ENCODE data around the gene PBX1.

Gene PBX1

GRCh38 chr1:164563721-164564360 is 4.9 kb downstream of the PBX1 start:
- no peak for DNase-seq (ENCODE audit: low read depth)

- no peak for DNase-seq (ENCODE audit: low read depth)
These were observed 5.4 kb downstream of the PBX1 start for GRCh38 chr1:164564378-164564777.

GRCh38 chr1:164565357-164565756 is 6.4 kb downstream of the PBX1 start:
- DNase-seq (ENCODE audit: low read depth): no peak

GRCh38 chr1:164567774-164568173 is 8.8 kb downstream of the PBX1 start:
- no peak for DNase-seq (ENCODE audit: low read depth)

- no peak for DNase-seq (ENCODE audit: low read depth)
These were observed 10.3 kb downstream of the PBX1 start for GRCh38 chr1:164569241-164569640.

- no peak for DNase-seq (ENCODE audit: low read depth)
These were observed 10.9 kb downstream of the PBX1 start for GRCh38 chr1:164569866-164570265.

GRCh38 chr1:164571333-164571732 is 12.3 kb downstream of the PBX1 start:
- no peak for DNase-seq (ENCODE audit: low read depth)

- DNase-seq (ENCODE audit: low read depth): no peak
These were observed 16.4 kb downstream of the PBX1 start for GRCh38 chr1:164575356-164575886.

- DNase-seq (ENCODE audit: low read depth): no peak
These were observed 17.6 kb downstream of the PBX1 start for GRCh38 chr1:164576291-164577271.

GRCh38 chr1:164577291-164577690 is 18.3 kb downstream of the PBX1 start:
- DNase-seq (ENCODE audit: low read depth): no peak

- no peak for DNase-seq (ENCODE audit: low read depth)
These were observed 19.7 kb downstream of the PBX1 start for GRCh38 chr1:164578479-164579200.

- DNase-seq (ENCODE audit: low read depth): no peak
These were observed 20.4 kb downstream of the PBX1 start for GRCh38 chr1:164579381-164579780.

- no peak for DNase-seq (ENCODE audit: low read depth)
These were observed 22.8 kb downstream of the PBX1 start for GRCh38 chr1:164581762-164582161.

- DNase-seq (ENCODE audit: low read depth): no peak
These were observed 24.2 kb downstream of the PBX1 start for GRCh38 chr1:164583196-164583595.

GRCh38 chr1:164583835-164584539 is 25.0 kb downstream of the PBX1 start:
- no peak for DNase-seq (ENCODE audit: low read depth)

- no peak for DNase-seq (ENCODE audit: low read depth)
These were observed 27.6 kb downstream of the PBX1 start for GRCh38 chr1:164586591-164586990.

GRCh38 chr1:164587617-164588501 is 28.9 kb downstream of the PBX1 start:
- no peak for DNase-seq (ENCODE audit: low read depth)

GRCh38 chr1:164588516-164589341 is 29.7 kb downstream of the PBX1 start:
- DNase-seq (ENCODE audit: low read depth): no peak

- no peak for DNase-seq (ENCODE audit: low read depth)
These were observed 30.4 kb downstream of the PBX1 start for GRCh38 chr1:164589408-164589807.

Data from GM04504 (cell line).